GM18499 (cell line): ENCODE data around the gene TRIP4.
"Not testable (repeated sequence)": the region's sequence is repeated elsewhere in the genome, so short reads cannot be mapped to it uniquely, and the experiment has no call there.

Experiments
- ATAC-seq: cut with Tn5 transposase; IDR thresholded peaks from one replicate; pipeline ENCODE4 v1.9.1; 2021; ENCODE audit warnings: moderate number of reproducible peaks; ENCODE audit not compliant: insufficient read depth, unreplicated experiment

Gene TRIP4

GRCh38 chr15:64476550-64476949, 88.9 kb downstream of the TRIP4 start:
- ATAC-seq: no peak

- no peak for ATAC-seq
These were observed 91.2 kb downstream of the TRIP4 start for GRCh38 chr15:64478863-64479262.

GRCh38 chr15:64480891-64481290, 93.3 kb downstream of the TRIP4 start:
- ATAC-seq: no peak

GRCh38 chr15:64483749-64484148, 96.1 kb downstream of the TRIP4 start:
- ATAC-seq: no peak

GRCh38 chr15:64485796-64486195, 98.2 kb downstream of the TRIP4 start:
- no peak for ATAC-seq

- no peak for ATAC-seq
These were observed 103.1 kb downstream of the TRIP4 start for GRCh38 chr15:64490598-64491259.

- no peak for ATAC-seq
These were observed 106.0 kb downstream of the TRIP4 start for GRCh38 chr15:64493641-64494040.

- not testable (repeated sequence) for ATAC-seq
These were observed 108.3 kb downstream of the TRIP4 start for GRCh38 chr15:64495968-64496367.

GRCh38 chr15:64500695-64501395, 113.2 kb downstream of the TRIP4 start:
- ATAC-seq: no peak

GRCh38 chr15:64501396-64501715, 113.7 kb downstream of the TRIP4 start:
- no peak for ATAC-seq

GRCh38 chr15:64502151-64502550, 114.5 kb downstream of the TRIP4 start:
- no peak for ATAC-seq

GRCh38 chr15:64502551-64502950, 114.9 kb downstream of the TRIP4 start:
- no peak for ATAC-seq

GRCh38 chr15:64503197-64503596, 115.6 kb downstream of the TRIP4 start:
- ATAC-seq: no peak

- no peak for ATAC-seq
These were observed 116.0 kb downstream of the TRIP4 start for GRCh38 chr15:64503640-64504039.
